HepG2 (cell line): ENCODE data around the gene NFATC3. TPM values are rescaled to one million over a fixed set of nuclear protein-coding genes. Genes with fewer than 3 reads are reported as not detected.

Experiments used
- BCL6 ChIP-seq: IDR thresholded peaks from 2 replicates; pipeline ENCODE4 v1.6.1; 2016; ENCODE audit warnings: missing genetic modification reagents, missing compliant biosample characterization
- CBX1 ChIP-seq: IDR thresholded peaks from one replicate; pipeline ENCODE4 v1.6.1; 2016; ENCODE audit warnings: antibody characterized with exemption, low read depth
- FOXC1 ChIP-seq: sonication (generic); formaldehyde crosslinking; IDR thresholded peaks from 2 replicates; pipeline ENCODE4 v1.8.0; 2022; ENCODE audit warnings: mild to moderate bottlenecking, missing genetic modification reagents, borderline replicate concordance
- HNF4G ChIP-seq, 2 experiments: sonication (generic) in 1 of 2; formaldehyde crosslinking in 1 of 2; IDR thresholded peaks; 2 replicates each; pipeline versions ENCODE4 v1.4.0 to v1.6.1; 2011 to 2020; ENCODE audit warnings: borderline replicate concordance in 2 of 2, low read depth in 2 of 2, mild to moderate bottlenecking in 2 of 2, low read length in 1 of 2, missing genetic modification reagents in 1 of 2, moderate library complexity in 1 of 2
- MAFK ChIP-seq, 2 experiments: IDR thresholded peaks in 1 of 2; conservative IDR thresholded peaks in 1 of 2; 2 replicates each; pipeline ENCODE4 v1.6.1; 2011; ENCODE audit warnings: improper control_type of control experiment in 2 of 2, low read length in 2 of 2
- MLLT10 ChIP-seq: sonication (generic); formaldehyde crosslinking; IDR thresholded peaks from 2 replicates; pipeline ENCODE4 v1.4.0; 2020; ENCODE audit warnings: missing genetic modification reagents
- NR3C1 ChIP-seq: sonication (generic); formaldehyde crosslinking; IDR thresholded peaks from 2 replicates; pipeline ENCODE4 v1.4.0; 2020; ENCODE audit warnings: missing genetic modification reagents
- PRPF4 ChIP-seq: fragments of 200-400 bp; formaldehyde crosslinking; IDR thresholded peaks from 2 replicates; pipeline ENCODE4 v1.6.1; 2016; ENCODE audit warnings: low read length, low read depth; ENCODE audit not compliant: poor library complexity, severe bottlenecking
- RARA ChIP-seq: IDR thresholded peaks from 2 replicates; pipeline ENCODE4 v1.6.1; 2016; ENCODE audit warnings: missing genetic modification reagents, missing compliant biosample characterization
- SSRP1 ChIP-seq: IDR thresholded peaks from 2 replicates; pipeline ENCODE4 v1.6.1; 2016; ENCODE audit warnings: control low read depth
- TAF1 ChIP-seq: sonication (generic); formaldehyde crosslinking; IDR thresholded peaks from 2 replicates; pipeline ENCODE4 v1.4.0; 2020; ENCODE audit warnings: missing genetic modification reagents
- ZEB1 ChIP-seq: IDR thresholded peaks from 2 replicates; pipeline ENCODE4 v1.6.1; 2012; ENCODE audit warnings: mild to moderate bottlenecking, low read depth, inconsistent platforms; ENCODE audit not compliant: insufficient replicate concordance
- ZFP1 ChIP-seq: IDR thresholded peaks from 2 replicates; pipeline ENCODE4 v1.6.1; 2016
- ZNF12 ChIP-seq: sonication (generic); formaldehyde crosslinking; IDR thresholded peaks from 2 replicates; pipeline ENCODE4 v1.5.0; 2020; ENCODE audit warnings: missing genetic modification reagents
- ZNF282 ChIP-seq: fragments of 450-650 bp; IDR thresholded peaks from 2 replicates; pipeline ENCODE4 v1.6.1; 2018; ENCODE audit not compliant: partially characterized antibody
- ZNF329 ChIP-seq: sonication (generic); formaldehyde crosslinking; IDR thresholded peaks from 2 replicates; pipeline ENCODE4 v1.9.0; 2021; ENCODE audit warnings: low read depth, mild to moderate bottlenecking, missing genetic modification reagents
- ZNF383 ChIP-seq: sonication (generic); formaldehyde crosslinking; IDR thresholded peaks from 2 replicates; pipeline ENCODE4 v1.4.0; 2020; ENCODE audit warnings: missing genetic modification reagents, mild to moderate bottlenecking, borderline replicate concordance
- ZNF547 ChIP-seq: sonication (generic); formaldehyde crosslinking; IDR thresholded peaks from 2 replicates; pipeline ENCODE4 v1.5.1; 2020; ENCODE audit warnings: mild to moderate bottlenecking, missing genetic modification reagents
- polyA plus RNA-seq, 8 experiments: library from polyadenylated mRNA; depleted of rRNA in 3 of 8; stranded (reverse) in 7 of 8; unstranded in 1 of 8; fragments of >200 nt; fragmentation: Illumina TruSeq in 4 of 8; extraction: Trizol in 4 of 8; gene quantifications; 2 replicates each; pipeline versions ENCODE4 v1.2.1 to v1.2.3, GENCODE V29; 2011 to 2016; ENCODE audit warnings: low read depth in 4 of 8, missing spikeins in 1 of 8, mixed read lengths in 1 of 8; ENCODE audit not compliant: insufficient read depth in 1 of 8
- total RNA-seq, 5 experiments: library from RNA; depleted of rRNA; stranded (reverse); fragments of >200 nt; fragmentation: Illumina TruSeq; extraction: Trizol; gene quantifications; 2 replicates each; pipeline ENCODE4 v1.2.3, GENCODE V29; 2016; ENCODE audit warnings: low read depth in 1 of 5
- TF ChIP-seq, protein P1 (sequence below): sonication (generic); formaldehyde crosslinking; IDR thresholded peaks from 2 replicates; pipeline ENCODE4 v1.4.0; 2020; ENCODE audit warnings: missing genetic modification reagents
- TF ChIP-seq, protein P2 (sequence below): IDR thresholded peaks from 2 replicates; pipeline ENCODE4 v1.6.1; 2016; ENCODE audit warnings: mild to moderate bottlenecking, missing biosample characterization, missing genetic modification reagents
- TF ChIP-seq, protein P3 (sequence below): sonication (generic); formaldehyde crosslinking; conservative IDR thresholded peaks from 2 replicates; pipeline ENCODE4 v1.8.1; 2023; ENCODE audit warnings: missing genetic modification reagents
- TF ChIP-seq, protein P4 (sequence below): IDR thresholded peaks from 2 replicates; pipeline ENCODE4 v1.6.1; 2016; ENCODE audit warnings: missing genetic modification reagents, missing compliant biosample characterization
- TF ChIP-seq, protein P5 (sequence below): sonication (generic); formaldehyde crosslinking; IDR thresholded peaks from 2 replicates; pipeline ENCODE4 v1.4.0; 2020; ENCODE audit warnings: mild to moderate bottlenecking, missing genetic modification reagents
- TF ChIP-seq, protein P6 (sequence below): sonication (generic); formaldehyde crosslinking; conservative IDR thresholded peaks from 2 replicates; pipeline ENCODE4 v1.8.0; 2022; ENCODE audit warnings: missing genetic modification reagents
- TF ChIP-seq, protein P7 (sequence below): sonication (generic); formaldehyde crosslinking; IDR thresholded peaks from 2 replicates; pipeline ENCODE4 v1.4.0; 2020; ENCODE audit warnings: missing genetic modification reagents; ENCODE audit errors: not compliant biosample characterization

Gene NFATC3
- total and polyA plus RNA-seq, 2 of the 13 experiments (the other 11 are each of a cell fraction or from before 2014, with no cell fraction given), result 52.6 to 62.7 TPM

DNA sequence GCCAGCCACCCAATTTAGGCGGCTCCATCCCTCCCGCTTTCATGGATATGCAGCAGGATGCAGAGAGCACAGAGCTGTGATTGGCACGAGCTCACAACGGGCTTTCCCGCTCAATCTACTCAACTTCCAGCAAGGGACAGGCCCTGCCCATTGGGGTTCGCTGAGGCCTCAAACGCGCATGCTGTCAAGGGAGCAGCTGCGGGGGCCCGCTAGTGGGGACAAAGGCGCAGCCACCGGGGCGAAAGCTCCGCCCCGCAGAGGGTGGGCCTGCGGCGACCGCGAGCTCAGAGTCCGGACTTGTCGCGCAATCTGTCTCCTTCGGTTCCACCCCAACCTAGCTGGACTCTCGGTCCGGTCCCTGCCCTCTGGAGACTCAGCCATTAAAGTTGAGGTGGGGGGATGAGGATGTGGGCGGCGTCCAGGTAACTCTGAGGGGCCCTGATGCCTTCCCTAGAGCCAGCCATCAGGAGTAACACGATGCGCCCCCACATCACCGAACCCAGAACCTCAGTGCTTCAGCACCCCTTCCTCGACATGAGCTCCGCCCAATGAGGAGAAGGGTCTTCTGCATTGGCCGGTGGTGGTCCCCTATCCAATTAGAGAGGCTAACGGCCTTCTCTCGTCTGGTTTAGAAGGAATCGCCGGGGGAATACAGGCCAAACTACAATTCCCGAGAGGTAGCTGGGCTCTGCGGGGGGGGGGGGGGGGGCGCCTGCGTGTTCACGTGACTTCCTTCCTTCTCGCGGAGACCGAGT, 489 bp upstream of the NFATC3 start (continued):
- TF ChIP-seq MAFK (conservative IDR thresholded peaks at IDR 0.05 in 1 of 2, IDR thresholded peaks at IDR 0.05 in 1 of 2; ENCODE audit: low read length in 2 of 2) (no peak), HNF4G (IDR thresholded peaks at IDR 0.05; ENCODE audit: borderline replicate concordance, low read depth, low read length) (peak; percentile 96), HNF4G (CRISPR knock-in tag; IDR thresholded peaks at IDR 0.05; ENCODE audit: borderline replicate concordance, low read depth) (peak; percentile 96), TAF1 (peak; percentile 78; the same call in 1 of the 2 replicates), PRPF4 (no peak), FOXC1 (CRISPR knock-in tag) (no peak), ZNF12 (CRISPR knock-in tag) (no peak; the same call in 1 of the 2 replicates), ZNF383 (CRISPR knock-in tag) (no peak), ZNF282 (no peak), ZNF547 (CRISPR knock-in tag) (peak; percentile 97), SSRP1 (CRISPR knock-in tag) (no peak), BCL6 (CRISPR knock-in tag) (peak; percentile 78), ZEB1 (no peak), ZNF329 (peak; percentile 78; the same call in 1 of the 2 replicates), ZFP1 (peak; percentile 65), CBX1 (no peak), MLLT10 (no peak), NR3C1 (no peak), RARA (CRISPR knock-in tag) (peak; percentile 71)
- TF ChIP-seq, protein P1, sequence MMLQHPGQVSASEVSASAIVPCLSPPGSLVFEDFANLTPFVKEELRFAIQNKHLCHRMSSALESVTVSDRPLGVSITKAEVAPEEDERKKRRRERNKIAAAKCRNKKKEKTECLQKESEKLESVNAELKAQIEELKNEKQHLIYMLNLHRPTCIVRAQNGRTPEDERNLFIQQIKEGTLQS (CRISPR knock-in tag), result peak; percentile 5; the same call in 1 of the 2 replicates
- TF ChIP-seq, protein P2, sequence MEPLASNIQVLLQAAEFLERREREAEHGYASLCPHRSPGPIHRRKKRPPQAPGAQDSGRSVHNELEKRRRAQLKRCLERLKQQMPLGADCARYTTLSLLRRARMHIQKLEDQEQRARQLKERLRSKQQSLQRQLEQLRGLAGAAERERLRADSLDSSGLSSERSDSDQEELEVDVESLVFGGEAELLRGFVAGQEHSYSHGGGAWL (CRISPR knock-in tag), result peak; percentile 97
- TF ChIP-seq, protein P3, sequence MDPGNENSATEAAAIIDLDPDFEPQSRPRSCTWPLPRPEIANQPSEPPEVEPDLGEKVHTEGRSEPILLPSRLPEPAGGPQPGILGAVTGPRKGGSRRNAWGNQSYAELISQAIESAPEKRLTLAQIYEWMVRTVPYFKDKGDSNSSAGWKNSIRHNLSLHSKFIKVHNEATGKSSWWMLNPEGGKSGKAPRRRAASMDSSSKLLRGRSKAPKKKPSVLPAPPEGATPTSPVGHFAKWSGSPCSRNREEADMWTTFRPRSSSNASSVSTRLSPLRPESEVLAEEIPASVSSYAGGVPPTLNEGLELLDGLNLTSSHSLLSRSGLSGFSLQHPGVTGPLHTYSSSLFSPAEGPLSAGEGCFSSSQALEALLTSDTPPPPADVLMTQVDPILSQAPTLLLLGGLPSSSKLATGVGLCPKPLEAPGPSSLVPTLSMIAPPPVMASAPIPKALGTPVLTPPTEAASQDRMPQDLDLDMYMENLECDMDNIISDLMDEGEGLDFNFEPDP (CRISPR knock-in tag), result no peak
- TF ChIP-seq, protein P4, sequence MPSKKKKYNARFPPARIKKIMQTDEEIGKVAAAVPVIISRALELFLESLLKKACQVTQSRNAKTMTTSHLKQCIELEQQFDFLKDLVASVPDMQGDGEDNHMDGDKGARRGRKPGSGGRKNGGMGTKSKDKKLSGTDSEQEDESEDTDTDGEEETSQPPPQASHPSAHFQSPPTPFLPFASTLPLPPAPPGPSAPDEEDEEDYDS (CRISPR knock-in tag), result peak; percentile 93
- TF ChIP-seq, protein P5, sequence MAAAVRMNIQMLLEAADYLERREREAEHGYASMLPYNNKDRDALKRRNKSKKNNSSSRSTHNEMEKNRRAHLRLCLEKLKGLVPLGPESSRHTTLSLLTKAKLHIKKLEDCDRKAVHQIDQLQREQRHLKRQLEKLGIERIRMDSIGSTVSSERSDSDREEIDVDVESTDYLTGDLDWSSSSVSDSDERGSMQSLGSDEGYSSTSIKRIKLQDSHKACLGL, result no peak; the same call in 1 of the 2 replicates
- TF ChIP-seq, protein P6, sequence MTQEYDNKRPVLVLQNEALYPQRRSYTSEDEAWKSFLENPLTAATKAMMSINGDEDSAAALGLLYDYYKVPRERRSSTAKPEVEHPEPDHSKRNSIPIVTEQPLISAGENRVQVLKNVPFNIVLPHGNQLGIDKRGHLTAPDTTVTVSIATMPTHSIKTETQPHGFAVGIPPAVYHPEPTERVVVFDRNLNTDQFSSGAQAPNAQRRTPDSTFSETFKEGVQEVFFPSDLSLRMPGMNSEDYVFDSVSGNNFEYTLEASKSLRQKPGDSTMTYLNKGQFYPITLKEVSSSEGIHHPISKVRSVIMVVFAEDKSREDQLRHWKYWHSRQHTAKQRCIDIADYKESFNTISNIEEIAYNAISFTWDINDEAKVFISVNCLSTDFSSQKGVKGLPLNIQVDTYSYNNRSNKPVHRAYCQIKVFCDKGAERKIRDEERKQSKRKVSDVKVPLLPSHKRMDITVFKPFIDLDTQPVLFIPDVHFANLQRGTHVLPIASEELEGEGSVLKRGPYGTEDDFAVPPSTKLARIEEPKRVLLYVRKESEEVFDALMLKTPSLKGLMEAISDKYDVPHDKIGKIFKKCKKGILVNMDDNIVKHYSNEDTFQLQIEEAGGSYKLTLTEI (CRISPR knock-in tag), result no peak
- TF ChIP-seq, protein P7, sequence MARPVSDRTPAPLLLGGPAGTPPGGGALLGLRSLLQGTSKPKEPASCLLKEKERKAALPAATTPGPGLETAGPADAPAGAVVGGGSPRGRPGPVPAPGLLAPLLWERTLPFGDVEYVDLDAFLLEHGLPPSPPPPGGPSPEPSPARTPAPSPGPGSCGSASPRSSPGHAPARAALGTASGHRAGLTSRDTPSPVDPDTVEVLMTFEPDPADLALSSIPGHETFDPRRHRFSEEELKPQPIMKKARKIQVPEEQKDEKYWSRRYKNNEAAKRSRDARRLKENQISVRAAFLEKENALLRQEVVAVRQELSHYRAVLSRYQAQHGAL (CRISPR knock-in tag), result peak; percentile 65
